ENCODE data around the gene CDKAL1.

DNA sequence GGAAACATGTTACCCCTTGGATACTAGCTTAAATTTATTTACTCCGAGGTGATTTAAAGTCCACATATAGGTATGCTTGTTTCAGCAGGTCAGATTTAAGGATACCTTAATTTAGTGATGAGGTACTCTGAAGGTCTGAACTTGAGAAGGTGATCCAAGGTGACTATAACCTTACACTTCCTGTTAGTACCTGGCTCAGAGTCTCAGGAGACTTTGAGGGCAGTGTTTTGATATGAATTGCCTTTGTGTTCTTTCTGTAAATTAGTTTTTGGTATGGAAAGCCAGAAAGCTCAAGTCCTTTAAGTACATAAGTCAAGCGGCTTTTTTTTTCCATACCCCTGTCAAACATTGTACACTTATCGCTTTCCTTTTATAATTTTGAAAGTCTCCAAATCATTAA is 489.0 kb downstream of the CDKAL1 start:
- TF ChIP-seq RAD21 (IDR thresholded peaks at IDR 0.05; ENCODE audit: low read depth), result no peak
- no peak for TF ChIP-seq TEAD4 (IDR thresholded peaks at IDR 0.05)
- TF ChIP-seq EP300 (IDR thresholded peaks at IDR 0.05; ENCODE audit: borderline replicate concordance), result no peak
- TF ChIP-seq, protein P1, sequence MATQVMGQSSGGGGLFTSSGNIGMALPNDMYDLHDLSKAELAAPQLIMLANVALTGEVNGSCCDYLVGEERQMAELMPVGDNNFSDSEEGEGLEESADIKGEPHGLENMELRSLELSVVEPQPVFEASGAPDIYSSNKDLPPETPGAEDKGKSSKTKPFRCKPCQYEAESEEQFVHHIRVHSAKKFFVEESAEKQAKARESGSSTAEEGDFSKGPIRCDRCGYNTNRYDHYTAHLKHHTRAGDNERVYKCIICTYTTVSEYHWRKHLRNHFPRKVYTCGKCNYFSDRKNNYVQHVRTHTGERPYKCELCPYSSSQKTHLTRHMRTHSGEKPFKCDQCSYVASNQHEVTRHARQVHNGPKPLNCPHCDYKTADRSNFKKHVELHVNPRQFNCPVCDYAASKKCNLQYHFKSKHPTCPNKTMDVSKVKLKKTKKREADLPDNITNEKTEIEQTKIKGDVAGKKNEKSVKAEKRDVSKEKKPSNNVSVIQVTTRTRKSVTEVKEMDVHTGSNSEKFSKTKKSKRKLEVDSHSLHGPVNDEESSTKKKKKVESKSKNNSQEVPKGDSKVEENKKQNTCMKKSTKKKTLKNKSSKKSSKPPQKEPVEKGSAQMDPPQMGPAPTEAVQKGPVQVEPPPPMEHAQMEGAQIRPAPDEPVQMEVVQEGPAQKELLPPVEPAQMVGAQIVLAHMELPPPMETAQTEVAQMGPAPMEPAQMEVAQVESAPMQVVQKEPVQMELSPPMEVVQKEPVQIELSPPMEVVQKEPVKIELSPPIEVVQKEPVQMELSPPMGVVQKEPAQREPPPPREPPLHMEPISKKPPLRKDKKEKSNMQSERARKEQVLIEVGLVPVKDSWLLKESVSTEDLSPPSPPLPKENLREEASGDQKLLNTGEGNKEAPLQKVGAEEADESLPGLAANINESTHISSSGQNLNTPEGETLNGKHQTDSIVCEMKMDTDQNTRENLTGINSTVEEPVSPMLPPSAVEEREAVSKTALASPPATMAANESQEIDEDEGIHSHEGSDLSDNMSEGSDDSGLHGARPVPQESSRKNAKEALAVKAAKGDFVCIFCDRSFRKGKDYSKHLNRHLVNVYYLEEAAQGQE (IDR thresholded peaks at IDR 0.05; ENCODE audit: low read depth), result no peak
- no peak for TF ChIP-seq ZBTB7A (IDR thresholded peaks at IDR 0.05; ENCODE audit: low read depth)
- TF ChIP-seq TAF1 (IDR thresholded peaks at IDR 0.05; ENCODE audit: low read depth), result no peak
- TF ChIP-seq, protein P2, sequence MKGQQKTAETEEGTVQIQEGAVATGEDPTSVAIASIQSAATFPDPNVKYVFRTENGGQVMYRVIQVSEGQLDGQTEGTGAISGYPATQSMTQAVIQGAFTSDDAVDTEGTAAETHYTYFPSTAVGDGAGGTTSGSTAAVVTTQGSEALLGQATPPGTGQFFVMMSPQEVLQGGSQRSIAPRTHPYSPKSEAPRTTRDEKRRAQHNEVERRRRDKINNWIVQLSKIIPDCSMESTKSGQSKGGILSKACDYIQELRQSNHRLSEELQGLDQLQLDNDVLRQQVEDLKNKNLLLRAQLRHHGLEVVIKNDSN (IDR thresholded peaks at IDR 0.05), result no peak
- TF ChIP-seq EGR1 (IDR thresholded peaks at IDR 0.05), result no peak
- TF ChIP-seq CEBPB (IDR thresholded peaks at IDR 0.05), result no peak
- TF ChIP-seq CREB1 (IDR thresholded peaks at IDR 0.05; ENCODE audit: low read depth), result no peak
